Measurements from ENCODE around the gene DCLRE1C.
"Not testable (repeated sequence)": the region's sequence is repeated elsewhere in the genome, so short reads cannot be mapped to it uniquely, and the experiment has no call there.

DCLRE1C gene

DNA sequence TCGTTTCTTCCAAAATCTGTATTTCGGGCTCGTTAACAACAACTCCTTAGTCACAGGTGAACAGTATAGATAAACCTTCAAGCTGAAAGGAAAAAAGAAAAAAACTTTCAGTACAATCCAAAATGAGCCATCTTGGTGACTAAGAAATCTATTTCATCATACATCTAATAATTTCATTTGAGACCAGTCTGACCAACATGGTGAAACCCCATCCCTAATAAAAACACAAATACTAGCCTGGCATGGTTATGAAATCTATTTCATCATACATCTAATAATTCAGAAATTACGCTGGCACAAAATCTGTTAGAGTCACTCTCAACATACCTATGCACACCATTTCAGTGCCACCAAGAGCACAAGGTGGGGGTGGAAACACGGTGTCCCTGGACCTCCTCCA lies 8.8 kb downstream of the DCLRE1C start:
- no peak for DNase-seq (ENCODE audit: low spot score)

DNA sequence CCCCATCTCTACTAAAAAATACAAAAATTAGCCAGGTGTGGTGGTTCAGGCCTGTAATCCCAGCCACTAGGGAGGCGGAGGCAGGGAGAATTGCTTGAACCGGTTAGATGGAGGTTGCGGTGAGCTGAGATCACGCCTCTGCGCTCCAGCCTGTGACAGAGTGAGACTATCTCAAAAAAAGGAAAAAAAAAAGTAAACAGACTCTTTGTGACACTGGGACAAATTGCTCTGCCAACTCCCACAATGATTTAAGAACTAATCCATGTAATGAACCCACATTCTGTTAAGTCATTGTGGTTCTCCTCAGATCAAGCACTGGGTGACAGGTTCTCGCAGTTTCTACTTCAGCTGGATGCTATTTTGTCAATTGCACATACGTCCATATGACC lies 11.0 kb downstream of the DCLRE1C start:
- DNase-seq (ENCODE audit: low spot score), result not testable (repeated sequence)

- DNase-seq (ENCODE audit: low spot score), result not testable (repeated sequence)
These were observed 11.5 kb downstream of the DCLRE1C start for GRCh38 chr10:14942147-14942949.

DNA sequence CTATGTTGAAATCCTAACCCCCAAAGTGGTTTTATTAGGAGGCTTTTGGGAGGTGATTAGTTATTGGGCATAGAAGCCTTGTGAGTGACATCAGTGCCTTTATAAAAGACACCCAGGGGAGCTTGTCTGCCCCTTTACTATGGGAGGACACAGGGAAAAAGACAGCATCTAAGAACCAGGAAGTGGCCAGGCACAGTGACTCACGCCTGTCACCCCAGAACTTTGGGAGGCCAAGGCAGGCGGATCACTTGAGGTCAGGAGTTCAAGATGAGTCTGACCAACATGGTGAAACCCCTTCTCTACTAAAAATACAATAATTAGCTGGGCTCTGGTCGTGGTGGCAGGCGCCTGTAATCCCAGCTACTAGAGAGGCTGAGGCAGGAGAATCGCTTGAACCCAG lies 14.9 kb downstream of the DCLRE1C start:
- DNase-seq (ENCODE audit: low spot score), result not testable (repeated sequence)

DNA sequence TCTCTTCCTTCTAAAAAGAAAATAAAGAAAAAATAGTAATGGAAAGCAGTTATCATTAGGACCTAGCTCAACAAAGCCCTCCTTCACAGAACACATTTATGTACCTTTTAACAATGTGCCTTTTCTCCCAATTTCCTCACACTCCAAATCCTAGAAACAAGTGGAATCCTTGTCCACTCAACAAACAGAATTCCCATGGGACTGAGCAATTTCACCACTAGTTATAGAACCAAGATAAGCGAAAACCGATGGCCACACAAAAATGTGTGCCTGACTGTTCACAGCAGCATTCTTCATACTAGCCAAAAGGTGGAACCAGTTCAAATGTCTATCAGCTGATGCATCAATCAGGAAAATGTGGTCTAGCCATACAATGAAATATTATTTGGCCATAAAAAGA lies 17.3 kb downstream of the DCLRE1C start:
- no peak for DNase-seq (ENCODE audit: low spot score)

- no peak for DNase-seq (ENCODE audit: low spot score)
These were observed 23.3 kb downstream of the DCLRE1C start for GRCh38 chr10:14930610-14931009.

DNA sequence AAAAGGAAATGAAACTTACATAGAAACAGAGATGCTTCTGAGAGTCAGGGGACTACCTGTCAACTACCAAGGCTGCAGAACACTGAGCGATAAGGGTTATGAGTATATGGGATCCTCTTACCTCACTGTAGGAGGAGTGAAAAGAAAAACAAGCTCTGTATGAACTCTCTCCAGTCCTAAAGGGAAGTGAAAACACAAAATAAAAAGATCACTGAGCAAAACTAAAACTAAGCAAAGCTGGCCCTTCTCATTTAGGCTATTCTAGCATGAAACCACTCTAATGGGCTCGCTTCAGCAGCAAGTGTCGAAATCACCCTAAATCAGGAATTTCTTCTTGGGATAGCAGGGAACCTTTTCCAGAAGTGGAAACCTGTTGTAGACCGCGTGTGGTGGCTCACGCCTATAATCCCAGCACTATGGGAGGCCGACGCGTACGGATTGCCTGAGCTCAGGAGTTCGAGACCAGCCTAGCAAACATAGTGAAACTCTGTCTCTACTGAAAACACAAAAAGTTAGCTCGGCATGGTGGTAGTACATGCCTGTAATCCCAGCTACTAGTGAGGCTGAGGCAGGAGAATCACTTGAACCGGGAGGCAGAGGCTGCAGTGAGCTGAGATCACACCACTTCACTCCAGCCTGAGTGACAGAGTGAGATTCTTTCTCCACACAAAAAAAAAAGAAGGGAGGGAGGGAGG lies 27.0 kb downstream of the DCLRE1C start:
- no peak for DNase-seq (ENCODE audit: low spot score)

- DNase-seq (ENCODE audit: low spot score), result no peak
These were observed 27.8 kb downstream of the DCLRE1C start for GRCh38 chr10:14926061-14926470.

DNA sequence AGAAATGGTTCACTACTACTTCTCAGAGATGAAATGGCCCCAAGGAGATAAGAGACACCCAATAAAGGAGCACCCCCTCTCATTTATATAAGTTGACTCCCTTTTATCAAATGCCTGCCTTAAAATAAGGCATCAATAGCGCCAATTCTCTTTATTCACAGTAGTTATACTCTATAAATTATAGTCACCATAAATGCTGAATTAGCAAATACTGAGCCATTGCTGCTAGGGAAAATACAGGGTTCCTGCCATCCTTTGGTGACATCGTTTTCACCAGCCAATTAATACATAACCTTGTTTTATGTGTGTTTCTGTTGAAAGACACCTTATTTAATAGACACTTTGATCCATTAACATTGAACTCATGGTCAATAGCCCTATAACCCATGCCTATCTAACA lies 28.6 kb downstream of the DCLRE1C start:
- DNase-seq (ENCODE audit: low spot score), result no peak

GRCh38 chr10:14924013-14924412 lies 29.9 kb downstream of the DCLRE1C start:
- no peak for DNase-seq (ENCODE audit: low spot score)

DNA sequence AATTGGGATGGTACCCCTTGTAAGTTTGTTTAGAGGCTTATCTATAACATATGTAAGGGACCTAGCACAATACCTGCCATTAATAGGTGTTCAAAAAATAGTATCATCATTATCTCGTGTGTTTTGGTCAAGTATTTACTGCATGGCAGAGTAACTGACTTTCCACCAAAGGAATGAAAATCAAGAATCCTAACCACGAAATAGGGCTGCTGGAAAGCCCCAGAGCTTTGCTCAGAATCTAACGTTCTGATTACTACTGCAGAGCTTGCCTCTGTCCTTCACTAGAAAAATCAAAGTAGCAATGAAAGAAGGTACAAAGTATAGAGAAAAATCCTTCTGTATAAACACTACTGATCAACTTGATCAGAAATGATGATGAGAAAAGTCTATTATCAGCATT lies 34.9 kb downstream of the DCLRE1C start:
- DNase-seq (ENCODE audit: low spot score), result no peak

DNA sequence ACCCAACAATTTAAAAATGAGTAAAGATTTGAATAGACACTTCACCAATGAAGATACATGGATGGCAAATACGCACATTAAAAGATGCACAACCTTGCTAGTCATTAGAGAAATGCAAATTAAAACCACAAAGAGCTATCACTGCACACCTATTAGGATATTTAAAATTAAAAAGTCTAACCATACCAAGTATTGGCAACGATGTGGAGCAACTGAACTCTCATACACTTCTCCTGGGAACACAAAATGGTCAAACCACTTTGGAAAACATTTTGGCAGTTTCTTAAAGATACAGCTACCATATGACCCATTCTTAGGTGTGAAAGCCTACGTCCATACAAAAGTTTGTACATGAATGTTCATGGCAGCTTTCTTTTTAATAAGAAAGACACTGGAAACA lies 36.1 kb downstream of the DCLRE1C start:
- no peak for DNase-seq (ENCODE audit: low spot score)

DNA sequence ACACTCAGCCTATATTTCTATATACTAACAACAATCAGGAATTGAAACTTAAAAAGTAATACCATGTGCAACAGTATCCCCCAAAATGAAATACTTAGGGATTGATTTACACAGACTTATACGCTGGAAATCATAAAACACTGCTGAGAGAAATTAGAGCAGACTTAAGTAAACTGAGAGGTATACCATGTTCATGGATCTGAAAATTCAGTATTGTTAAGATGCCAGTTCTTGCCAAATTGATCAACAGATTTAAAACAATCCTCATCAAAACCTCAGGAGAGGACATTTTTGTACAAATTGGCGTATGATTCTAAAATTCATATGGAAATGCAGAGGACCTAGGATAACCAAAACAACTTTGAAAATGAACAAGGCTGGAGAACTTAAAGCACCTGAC lies 37.3 kb downstream of the DCLRE1C start:
- DNase-seq (ENCODE audit: low spot score), result no peak

DNA sequence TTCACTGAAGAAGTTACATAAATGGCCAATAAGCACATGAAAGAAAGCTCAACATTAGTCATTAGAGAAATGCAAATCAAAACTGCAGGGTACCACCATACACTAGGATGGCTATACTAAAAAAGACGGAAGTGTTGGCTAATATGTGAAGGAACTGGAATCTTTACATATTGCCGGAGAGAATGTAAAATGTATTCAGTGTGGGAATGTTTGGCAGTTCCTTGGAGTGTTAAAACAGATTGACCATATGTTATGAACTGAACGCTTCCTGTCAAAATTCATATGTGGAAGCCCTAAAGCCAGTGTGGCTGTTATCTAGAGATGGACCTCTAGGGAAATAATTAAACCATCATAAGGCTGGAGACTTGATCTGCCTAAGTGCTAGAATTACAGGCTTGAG lies 42.1 kb downstream of the DCLRE1C start:
- no peak for DNase-seq (ENCODE audit: low spot score)

DNA sequence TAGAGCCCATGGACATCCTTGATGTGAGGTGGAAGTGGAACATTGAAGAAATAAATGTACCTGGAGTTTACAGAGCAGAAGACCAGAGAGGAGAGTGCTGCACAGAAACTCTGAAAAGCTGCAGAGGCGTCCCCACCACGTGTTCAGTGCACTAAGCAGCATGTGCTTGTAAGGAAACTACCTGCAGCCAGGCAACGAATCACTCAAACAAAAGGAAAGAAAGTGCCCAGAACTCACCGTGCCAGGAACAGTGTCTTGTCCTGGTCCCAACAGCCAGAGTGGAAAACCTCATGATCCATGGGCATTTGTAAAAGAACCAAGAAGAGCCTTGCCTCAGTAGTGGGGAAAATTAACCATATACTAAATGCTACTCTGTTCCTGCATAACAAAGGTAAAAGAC lies 42.9 kb downstream of the DCLRE1C start:
- no peak for DNase-seq (ENCODE audit: low spot score)

- no peak for DNase-seq (ENCODE audit: low spot score)
These were observed 44.8 kb downstream of the DCLRE1C start for GRCh38 chr10:14909101-14909500.

DNA sequence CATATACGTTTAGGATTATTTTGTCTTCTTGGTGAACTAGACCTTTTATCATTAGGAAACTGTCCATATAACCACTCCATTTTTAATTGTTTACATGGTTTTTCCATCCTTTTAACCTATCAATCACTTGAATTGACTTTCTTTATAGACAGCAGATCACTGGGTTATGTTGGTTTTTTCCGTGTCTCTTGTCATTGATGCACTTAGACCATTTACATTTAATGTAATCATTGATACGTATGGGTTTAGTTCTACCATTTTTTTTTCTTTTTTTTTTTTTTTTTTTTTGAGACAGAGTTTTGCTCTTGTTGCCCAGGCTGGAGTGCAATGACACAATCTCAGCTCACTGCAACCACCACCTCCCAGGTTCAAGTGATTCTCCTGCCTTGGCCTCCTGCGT lies 46.3 kb downstream of the DCLRE1C start:
- not testable (repeated sequence) for DNase-seq (ENCODE audit: low spot score)

DNA sequence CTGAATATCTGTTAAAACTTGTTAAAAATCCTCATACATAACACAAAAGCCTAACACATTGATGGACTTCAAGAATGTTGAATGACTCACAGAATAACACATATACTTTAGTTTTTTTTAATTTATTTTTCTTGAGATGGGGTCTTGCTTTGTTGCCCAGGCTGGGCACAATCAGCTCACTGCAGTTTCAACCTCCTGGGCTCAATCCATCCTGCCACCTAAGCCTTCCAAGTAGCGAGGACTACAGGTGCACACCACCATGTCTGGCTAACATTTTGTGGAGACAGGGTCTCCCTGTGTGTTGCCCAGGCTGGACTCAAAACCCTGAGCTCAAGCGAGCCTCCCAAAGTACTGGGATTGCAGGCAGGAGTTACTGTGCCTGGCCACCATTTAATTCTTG lies 47.1 kb downstream of the DCLRE1C start:
- no peak for DNase-seq (ENCODE audit: low spot score)

DNA sequence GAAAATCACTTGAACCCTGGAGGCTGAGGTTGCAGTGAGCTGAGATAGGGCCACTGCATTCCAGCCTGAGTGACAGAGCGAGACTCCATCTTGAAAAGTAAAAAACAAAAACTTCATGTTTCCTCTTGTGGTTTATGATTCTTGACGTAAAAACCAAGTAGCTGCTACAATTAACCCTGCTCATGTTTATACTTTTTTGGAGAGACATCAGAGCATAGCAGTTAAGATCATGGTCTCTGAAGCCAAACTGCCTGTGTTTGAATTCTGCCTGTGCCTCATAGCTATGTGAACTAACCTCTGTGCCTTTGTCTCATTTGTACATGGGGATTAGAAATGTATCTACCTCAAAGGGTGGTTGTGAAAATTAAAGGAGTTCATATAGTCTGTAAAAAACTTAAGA lies 48.0 kb downstream of the DCLRE1C start:
- DNase-seq (ENCODE audit: low spot score), result no peak

GRCh38 chr10:14904864-14905263 lies 49.0 kb downstream of the DCLRE1C start:
- no peak for DNase-seq (ENCODE audit: low spot score)

GRCh38 chr10:14904316-14904732 lies 49.6 kb downstream of the DCLRE1C start:
- DNase-seq (ENCODE audit: low spot score), result peak; percentile 53

GRCh38 chr10:14891151-14891550 lies 62.7 kb downstream of the DCLRE1C start:
- no peak for DNase-seq (ENCODE audit: low spot score)

DNA sequence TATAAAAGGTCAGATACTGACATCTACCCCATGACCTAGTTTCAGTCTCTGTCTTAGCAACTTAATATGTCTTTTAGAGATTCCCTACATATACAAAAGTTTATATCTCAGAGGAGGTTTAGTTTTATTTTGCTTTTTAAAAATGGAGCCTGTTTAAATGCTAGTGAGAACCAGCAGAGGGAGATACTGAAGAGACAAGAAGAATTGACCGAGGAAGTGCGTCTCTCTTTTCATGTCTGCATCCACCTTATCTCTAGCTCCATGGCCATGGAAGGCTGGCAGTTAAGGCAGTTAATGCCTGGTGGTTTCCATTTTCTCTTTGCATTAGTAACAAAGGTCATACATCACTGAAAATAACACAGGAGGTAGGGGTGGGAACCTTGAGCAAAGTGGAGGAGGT lies 64.6 kb downstream of the DCLRE1C start:
- no peak for DNase-seq (ENCODE audit: low spot score)

DNA sequence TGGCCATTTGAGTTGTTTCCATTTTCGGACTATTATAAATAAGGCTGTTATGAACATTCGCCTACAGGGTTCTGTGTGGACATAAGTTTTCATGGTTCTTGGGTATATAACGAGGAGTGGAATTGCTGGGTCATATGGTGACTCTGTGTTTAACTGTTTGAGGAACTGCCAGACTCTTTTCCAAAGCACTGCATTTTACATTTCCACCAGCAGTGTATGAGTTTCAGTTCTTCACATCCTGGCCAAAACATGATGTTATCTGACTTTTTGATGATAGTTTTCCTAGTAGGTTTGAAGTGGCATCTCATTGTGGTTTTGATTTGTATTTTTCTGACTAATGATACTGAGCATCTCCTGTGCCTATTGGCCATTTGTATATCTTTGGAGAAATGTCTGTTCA lies 69.8 kb downstream of the DCLRE1C start:
- no peak for DNase-seq (ENCODE audit: low spot score)
